Coronary artery (tissue), 2 donors: ENCODE results near the gene DEPDC4.

Experiments
- DNase-seq: peaks from one replicate; pipeline ENCODE4 v3.0.0-alpha.2; 2017; ENCODE audit warnings: low spot score
- H3K27ac ChIP-seq, 2 donors: fragments of 200-600 bp; sonication (generic); one replicate each; pipeline ENCODE4 v1.5.1; 2016 to 2019
- H3K4me3 ChIP-seq: fragments of 200-600 bp; sonication (generic); 2 replicates; pipeline ENCODE4 v1.5.1; 2016; ENCODE audit warnings: mild to moderate bottlenecking, moderate library complexity
- TF ChIP-seq, protein P1 (sequence below): fragments of 200-600 bp; sonication (generic); IDR thresholded peaks from one replicate; pipeline ENCODE4 v1.5.1; 2019; ENCODE audit warnings: antibody characterized with exemption

Gene DEPDC4

GRCh38 chr12:100213016-100213891, 53.6 kb downstream of the DEPDC4 start:
- TF ChIP-seq, protein P1, sequence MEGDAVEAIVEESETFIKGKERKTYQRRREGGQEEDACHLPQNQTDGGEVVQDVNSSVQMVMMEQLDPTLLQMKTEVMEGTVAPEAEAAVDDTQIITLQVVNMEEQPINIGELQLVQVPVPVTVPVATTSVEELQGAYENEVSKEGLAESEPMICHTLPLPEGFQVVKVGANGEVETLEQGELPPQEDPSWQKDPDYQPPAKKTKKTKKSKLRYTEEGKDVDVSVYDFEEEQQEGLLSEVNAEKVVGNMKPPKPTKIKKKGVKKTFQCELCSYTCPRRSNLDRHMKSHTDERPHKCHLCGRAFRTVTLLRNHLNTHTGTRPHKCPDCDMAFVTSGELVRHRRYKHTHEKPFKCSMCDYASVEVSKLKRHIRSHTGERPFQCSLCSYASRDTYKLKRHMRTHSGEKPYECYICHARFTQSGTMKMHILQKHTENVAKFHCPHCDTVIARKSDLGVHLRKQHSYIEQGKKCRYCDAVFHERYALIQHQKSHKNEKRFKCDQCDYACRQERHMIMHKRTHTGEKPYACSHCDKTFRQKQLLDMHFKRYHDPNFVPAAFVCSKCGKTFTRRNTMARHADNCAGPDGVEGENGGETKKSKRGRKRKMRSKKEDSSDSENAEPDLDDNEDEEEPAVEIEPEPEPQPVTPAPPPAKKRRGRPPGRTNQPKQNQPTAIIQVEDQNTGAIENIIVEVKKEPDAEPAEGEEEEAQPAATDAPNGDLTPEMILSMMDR: no peak
- DNase-seq: no peak
- Histone ChIP-seq H3K4me3 (no peak overlapping the region), H3K27ac (no peak overlapping the region)

GRCh38 chr12:100211698-100212097, 55.2 kb downstream of the DEPDC4 start:
- Histone ChIP-seq H3K27ac (no peak overlapping the region), H3K4me3 (no peak overlapping the region)
- TF ChIP-seq, protein P1: no peak
- DNase-seq: no peak

- no peak overlapping the region for H3K27ac ChIP-seq
- DNase-seq: no peak
- H3K4me3 ChIP-seq: no peak overlapping the region
- TF ChIP-seq, protein P1: no peak
Observed at GRCh38 chr12:100208834-100209233, 58.0 kb downstream of the DEPDC4 start.

GRCh38 chr12:100207311-100207710, 59.6 kb downstream of the DEPDC4 start:
- Histone ChIP-seq H3K4me3 (no peak overlapping the region), H3K27ac (no peak overlapping the region)
- no peak for DNase-seq
- TF ChIP-seq, protein P1: no peak

GRCh38 chr12:100201604-100202423, 65.1 kb downstream of the DEPDC4 start:
- TF ChIP-seq, protein P1: no peak
- no peak for DNase-seq
- H3K27ac ChIP-seq: no peak overlapping the region
- H3K4me3 ChIP-seq: peak overlapping the region; percentile 83

GRCh38 chr12:100200463-100201181, 66.3 kb downstream of the DEPDC4 start, which contains the start of gene ACTR6:
Gene ACTR6 (plus strand): TSS chr12:100200815. CDS start chr12:100200852, 37 bp downstream.
- peak; percentile 94 for DNase-seq
- TF ChIP-seq, protein P1: no peak
- Histone ChIP-seq H3K4me3 (peak within 1 kb of the TSS; percentile 83), H3K27ac (peak within 1 kb of the TSS; percentile 81 to 90)
